Stomach (tissue), 9 donors: ENCODE measurements around the gene BCAR1. TPM values are rescaled to one million over a fixed set of nuclear protein-coding genes. Genes with fewer than 3 reads are reported as not detected.

Source experiments
- DNase-seq, 2 donors: peaks; one replicate each; pipeline versions ENCODE4 v3.0.0 to v3.0.0-alpha.2; 2013 to 2019
- H3K27ac ChIP-seq, 5 donors: fragments of 200-600 bp in 4 of 5; sonication (generic) in 4 of 5; one replicate each; pipeline ENCODE4 v1.5.1; 2013 to 2019; ENCODE audit warnings: mild to moderate bottlenecking in 1 of 5, moderate library complexity in 1 of 5
- H3K27me3 ChIP-seq, 3 donors: fragments of 200-600 bp; sonication (generic); one replicate each; pipeline ENCODE4 v1.5.1; 2017 to 2019; ENCODE audit warnings: mixed run types in 1 of 3
- H3K36me3 ChIP-seq, 4 donors: fragments of 200-600 bp; sonication (generic); 1 replicate in 3 of 4; 2 replicates in 1 of 4; pipeline ENCODE4 v1.5.1; 2016 to 2019
- H3K4me1 ChIP-seq, 4 donors: fragments of 200-600 bp; sonication (generic); one replicate each; pipeline ENCODE4 v1.5.1; 2016 to 2019
- H3K4me3 ChIP-seq, 4 donors: fragments of 200-600 bp; sonication (generic) in 3 of 4; one replicate each; pipeline ENCODE4 v1.5.1; 2016 to 2019; ENCODE audit warnings: mild to moderate bottlenecking in 1 of 4
- H3K9me3 ChIP-seq, 4 donors: fragments of 200-600 bp; sonication (generic); one replicate each; pipeline ENCODE4 v1.5.1; 2016 to 2019
- CTCF ChIP-seq, 7 experiments: fragments of 450-650 bp in 4 of 7; fragments of 200-600 bp in 3 of 7; sonication (generic) in 3 of 7; IDR thresholded peaks; one replicate each; pipeline ENCODE4 v1.5.1; 2016 to 2019; ENCODE audit warnings: antibody characterized with exemption in 7 of 7, control low read depth in 2 of 7, mild to moderate bottlenecking in 1 of 7
- EP300 ChIP-seq: sonication (generic); formaldehyde crosslinking; IDR thresholded peaks from one replicate; pipeline ENCODE4 v1.6.1; 2017; ENCODE audit warnings: antibody characterized with exemption
- POLR2A ChIP-seq, 4 donors: fragments of 450-650 bp; IDR thresholded peaks; one replicate each; pipeline ENCODE4 v1.6.1; 2016; ENCODE audit warnings: antibody characterized with exemption in 4 of 4, control low read depth in 2 of 4, mild to moderate bottlenecking in 1 of 4, moderate library complexity in 1 of 4
- POLR2AphosphoS5 ChIP-seq, 3 donors: sonication (generic); formaldehyde crosslinking; IDR thresholded peaks; one replicate each; pipeline ENCODE4 v1.6.1; 2016; ENCODE audit warnings: antibody characterized with exemption in 3 of 3
- WGBS, 5 donors: extraction: QIAGEN DNeasy Blood & Tissue Kit in 3 of 5; methylation state at CpG; one replicate each; pipeline versions ENCODE4 v1.1.5 to v1.1.7; 2013 to 2018; 5-methylcytosine and 5-hydroxymethylcytosine counted together
- intact Hi-C: fragments of 100-400 bp; cut with DNase I; formaldehyde crosslinking; loops from one replicate; pipeline ENCODE4 v1.15.1; 2023; ENCODE audit warnings: low total_unique reads
- polyA plus RNA-seq, 3 donors: library from polyadenylated mRNA; stranded (reverse); fragments of 200-250 nt; gene quantifications; one replicate each; pipeline ENCODE4 v1.2.3, GENCODE V29; 2013
- total RNA-seq, 5 donors: library from RNA; depleted of rRNA; stranded (reverse); fragments of >200 nt; gene quantifications; one replicate each; pipeline versions ENCODE4 v1.1.0 to v1.2.3, GENCODE V29; 2014 to 2016
- donor health status: healthy with polysubstance abuse.
- donor health status: Bipolar disorder and iron deficiency.
- donor health status: healthy.

BCAR1 gene
- total and polyA plus RNA-seq, 8 donors = 34.7 to 219 (median 56.8) TPM

GRCh38 chr16:75247249-75247648, 4.2 kb downstream of the BCAR1 start:
- DNase-seq = no peak
- no peak for TF ChIP-seq EP300
- no peak for TF ChIP-seq POLR2A (IDR thresholded peaks at IDR 0.05)
- no peak for TF ChIP-seq POLR2AphosphoS5 (IDR thresholded peaks at IDR 0.05)
- no peak for TF ChIP-seq CTCF (IDR thresholded peaks at IDR 0.05)
- intact Hi-C loops = no loop called here
- Histone ChIP-seq H3K27ac (peak overlapping the region; percentile 96 to 100 (median 98)), H3K36me3 (peaks cover 4 to 13% (median 9%) of the 10 kb centered on the region in 4 donors), H3K9me3 (no peaks in the 10 kb centered on the region), H3K27me3 (peaks cover 0 to 27% (median 6%) of the 10 kb centered on the region in 3 donors), H3K4me1 (peaks cover 83 to 94% (median 91%) of the 10 kb centered on the region in 4 donors), H3K4me3 (peak overlapping the region in 3 of 4 donors; percentile 19 to 55 (median 28))
- WGBS, 5 donors = 51 to 79% (median 53%) methylated on average over 3 to 13 of the region's 13 CpGs

DNA sequence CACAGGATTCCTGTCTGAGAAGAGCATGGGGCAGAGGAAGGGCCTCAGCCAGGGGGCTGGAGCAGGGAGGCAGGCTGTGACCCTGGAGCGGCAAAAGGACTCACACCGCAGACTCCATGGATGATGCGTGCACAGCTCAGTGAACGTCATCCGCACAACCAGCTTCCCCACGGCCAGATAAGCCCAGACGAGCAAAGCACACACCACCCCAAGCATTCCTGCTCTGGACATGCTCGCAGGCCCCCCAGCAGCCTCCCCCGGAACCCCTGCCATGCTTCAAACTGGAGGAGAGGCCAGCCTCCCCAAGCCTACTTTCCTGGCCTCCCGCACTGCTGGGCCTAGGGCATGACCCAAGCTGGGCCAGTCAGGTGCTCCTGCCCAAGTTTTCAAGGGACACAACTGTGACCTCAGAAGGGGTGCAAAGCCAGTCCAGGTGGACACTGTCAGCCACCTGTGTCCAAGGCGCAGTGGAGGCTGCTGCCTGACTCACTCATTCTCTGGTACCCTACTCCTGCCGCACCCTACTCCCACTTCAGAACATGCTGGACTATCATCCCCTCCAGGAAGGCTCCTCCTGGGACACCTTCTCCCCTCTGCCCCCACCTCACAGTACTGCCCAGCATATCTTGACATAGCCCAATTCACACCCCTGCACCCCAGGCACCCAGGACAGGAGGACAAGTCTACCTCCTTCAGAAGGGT, 4.8 kb downstream of the BCAR1 start:
- Histone ChIP-seq H3K9me3 (no peaks in the 10 kb centered on the region), H3K36me3 (peaks cover 10 to 19% (median 15%) of the 10 kb centered on the region in 4 donors), H3K4me1 (peaks cover 77 to 92% (median 88%) of the 10 kb centered on the region in 4 donors), H3K27ac (peak overlapping the region; percentile 96 to 100 (median 98)), H3K27me3 (peaks cover 0 to 21% (median 6%) of the 10 kb centered on the region in 3 donors), H3K4me3 (peak overlapping the region in 2 of 4 donors; percentile 28 to 55)
- no peak for DNase-seq
- intact Hi-C loops = no loop called here
- TF ChIP-seq CTCF (IDR thresholded peaks at IDR 0.05) (no peak), POLR2AphosphoS5 (IDR thresholded peaks at IDR 0.05) (no peak), POLR2A (IDR thresholded peaks at IDR 0.05) (no peak), EP300 (no peak)
- WGBS, 5 donors = 67 to 81% (median 71%) methylated on average over 11 to 12 of the region's 12 CpGs

- H3K36me3 ChIP-seq = peaks cover 17 to 34% (median 29%) of the 10 kb centered on the region in 4 donors
- H3K9me3 ChIP-seq = no peaks in the 10 kb centered on the region
- H3K4me3 ChIP-seq = peak overlapping the region in 3 of 4 donors; percentile 3 to 22 (median 15)
- 21 to 27% (median 24%) methylated on average over 22 to 25 of the region's 25 CpGs for WGBS, 5 donors
- peaks cover 73 to 95% (median 88%) of the 10 kb centered on the region in 4 donors for H3K4me1 ChIP-seq
- intact Hi-C loops = no loop called here
- peak overlapping the region; percentile 96 to 100 (median 98) for H3K27ac ChIP-seq
- TF ChIP-seq CTCF (IDR thresholded peaks at IDR 0.05) = no peak
- no peak for TF ChIP-seq POLR2A (IDR thresholded peaks at IDR 0.05)
- TF ChIP-seq EP300 = no peak
- TF ChIP-seq POLR2AphosphoS5 (IDR thresholded peaks at IDR 0.05) = peak; percentile 80 to 90 (median 83)
- DNase-seq = peak; percentile 94 to 96
- H3K27me3 ChIP-seq = peaks cover 0 to 6% (median 0%) of the 10 kb centered on the region in 3 donors
Measured at GRCh38 chr16:75244844-75245758, 6.3 kb downstream of the BCAR1 start.

DNA sequence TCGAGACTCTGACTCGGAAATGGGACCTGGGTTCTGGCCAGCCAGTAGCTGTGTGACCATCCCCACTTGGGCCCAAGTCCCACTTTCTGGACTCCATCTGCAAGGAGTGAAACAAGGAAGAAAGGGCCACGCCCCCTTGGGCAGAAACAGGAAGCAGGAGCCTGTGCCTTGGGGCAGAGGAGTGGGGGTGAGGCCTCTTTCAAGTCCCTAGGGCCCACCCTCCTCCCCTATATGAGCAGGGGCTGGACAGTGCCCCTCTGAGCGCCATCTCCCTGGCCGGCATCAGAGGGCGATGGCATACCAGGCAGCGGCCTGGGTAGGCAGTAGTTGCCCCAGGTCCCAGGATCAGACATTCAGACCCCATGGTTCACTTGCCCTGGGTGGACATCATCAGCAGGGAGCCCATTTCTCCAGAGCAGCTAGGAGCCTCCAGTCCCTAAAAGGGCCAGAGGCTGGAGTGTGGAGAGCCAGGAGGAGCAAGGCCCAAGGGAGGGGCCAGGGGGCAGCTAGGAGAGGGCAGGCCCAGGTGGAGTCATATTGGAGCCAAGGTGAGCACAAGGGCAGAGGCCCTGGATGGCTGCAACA, 7.1 kb downstream of the BCAR1 start:
- Histone ChIP-seq H3K9me3 (no peaks in the 10 kb centered on the region), H3K4me3 (peak overlapping the region in 1 of 4 donors; percentile 11), H3K4me1 (peaks cover 73 to 95% (median 88%) of the 10 kb centered on the region in 4 donors), H3K27me3 (no peaks in the 10 kb centered on the region), H3K27ac (peak overlapping the region; percentile 88 to 100 (median 98)), H3K36me3 (peaks cover 17 to 41% (median 34%) of the 10 kb centered on the region in 4 donors)
- peak; percentile 79 to 81 for DNase-seq
- 39 to 58% (median 54%) methylated on average over 7 of the region's 7 CpGs for WGBS, 5 donors
- TF ChIP-seq CTCF (IDR thresholded peaks at IDR 0.05) = no peak
- TF ChIP-seq POLR2AphosphoS5 (IDR thresholded peaks at IDR 0.05) = peak in 2 of 3 donors; percentile 6 to 24
- intact Hi-C loops = no loop called here
